Kidney epithelial cell (primary cell): ENCODE results near the gene C5orf22. TPM values are rescaled to one million over a fixed set of nuclear protein-coding genes. Genes with fewer than 3 reads are reported as not detected.
"Not testable (repeated sequence)": the region's sequence is repeated elsewhere in the genome, so short reads cannot be mapped to it uniquely, and the experiment has no call there.

Experiments used
- DNase-seq: peaks from one replicate; pipeline ENCODE4 v3.0.0-alpha.2; 2010; ENCODE audit warnings: low read depth
- H3K27me3 ChIP-seq: 2 replicates; pipeline ENCODE4 v1.6.0; 2011; ENCODE audit warnings: low read length; ENCODE audit not compliant: control insufficient read depth, insufficient read depth
- H3K36me3 ChIP-seq: 2 replicates; pipeline ENCODE4 v1.5.1; 2011; ENCODE audit warnings: low read length; ENCODE audit not compliant: control insufficient read depth, insufficient read depth
- H3K4me3 ChIP-seq: 2 replicates; pipeline ENCODE4 v1.5.1; 2011; ENCODE audit warnings: low read depth, mild to moderate bottlenecking, control low read depth, low read length
- total RNA-seq: library from RNA; depleted of rRNA; stranded (reverse); fragments of >200 nt; gene quantifications from 2 replicates; pipeline ENCODE4 v1.2.3, GENCODE V29; 2015
- TF ChIP-seq, protein P1 (sequence below): IDR thresholded peaks from 2 replicates; pipeline ENCODE4 v1.5.1; 2011; ENCODE audit warnings: mild to moderate bottlenecking, moderate library complexity, low read length, control low read depth, inconsistent platforms; ENCODE audit not compliant: insufficient read depth, poor library complexity, severe bottlenecking

C5orf22 gene
- total RNA-seq, 1 donor from 2014 or later: 23.7 TPM

DNA sequence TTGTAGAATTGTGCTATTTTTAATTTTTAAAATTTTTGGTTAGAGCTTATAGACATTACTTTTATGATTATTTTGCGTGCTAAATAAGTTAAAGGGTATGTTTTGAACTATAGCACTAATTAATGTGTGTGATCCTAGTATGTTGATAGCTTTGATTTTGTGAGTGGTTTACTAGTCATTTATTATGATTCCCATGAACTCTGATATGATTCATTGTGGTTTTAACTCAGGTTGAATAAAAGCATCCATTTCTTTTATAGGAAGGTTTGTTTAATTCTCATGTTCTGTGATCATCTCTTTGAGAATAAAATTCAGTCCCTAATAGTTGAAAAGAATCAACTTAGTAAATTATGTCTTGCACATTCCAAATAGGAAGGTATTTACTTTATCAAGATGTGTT is 22.5 kb downstream of the C5orf22 start:
- TF ChIP-seq, protein P1, sequence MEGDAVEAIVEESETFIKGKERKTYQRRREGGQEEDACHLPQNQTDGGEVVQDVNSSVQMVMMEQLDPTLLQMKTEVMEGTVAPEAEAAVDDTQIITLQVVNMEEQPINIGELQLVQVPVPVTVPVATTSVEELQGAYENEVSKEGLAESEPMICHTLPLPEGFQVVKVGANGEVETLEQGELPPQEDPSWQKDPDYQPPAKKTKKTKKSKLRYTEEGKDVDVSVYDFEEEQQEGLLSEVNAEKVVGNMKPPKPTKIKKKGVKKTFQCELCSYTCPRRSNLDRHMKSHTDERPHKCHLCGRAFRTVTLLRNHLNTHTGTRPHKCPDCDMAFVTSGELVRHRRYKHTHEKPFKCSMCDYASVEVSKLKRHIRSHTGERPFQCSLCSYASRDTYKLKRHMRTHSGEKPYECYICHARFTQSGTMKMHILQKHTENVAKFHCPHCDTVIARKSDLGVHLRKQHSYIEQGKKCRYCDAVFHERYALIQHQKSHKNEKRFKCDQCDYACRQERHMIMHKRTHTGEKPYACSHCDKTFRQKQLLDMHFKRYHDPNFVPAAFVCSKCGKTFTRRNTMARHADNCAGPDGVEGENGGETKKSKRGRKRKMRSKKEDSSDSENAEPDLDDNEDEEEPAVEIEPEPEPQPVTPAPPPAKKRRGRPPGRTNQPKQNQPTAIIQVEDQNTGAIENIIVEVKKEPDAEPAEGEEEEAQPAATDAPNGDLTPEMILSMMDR: no peak
- no peaks in the 10 kb centered on the region for H3K36me3 ChIP-seq
- H3K27me3 ChIP-seq: no peaks in the 10 kb centered on the region
- H3K4me3 ChIP-seq: no peak overlapping the region
- no peak for DNase-seq

DNA sequence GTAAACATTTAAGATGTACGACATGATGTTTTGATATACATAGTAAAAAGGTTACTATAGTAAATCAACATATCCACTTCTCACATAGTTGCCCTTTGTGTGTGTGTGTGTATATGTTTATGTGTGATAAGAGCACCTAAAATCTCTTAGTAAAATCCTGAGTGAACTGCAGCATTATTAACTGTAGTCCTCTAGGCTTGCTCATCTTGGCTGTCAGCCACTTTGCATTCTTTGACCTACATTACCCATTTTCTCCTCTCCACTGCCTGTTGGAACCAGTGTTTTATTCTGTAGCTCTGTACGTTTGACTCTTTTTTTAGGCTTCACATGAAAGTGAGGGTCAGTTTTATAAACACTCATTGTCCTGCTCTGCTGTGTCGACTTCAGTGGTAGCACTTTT is 24.4 kb downstream of the C5orf22 start:
- no peaks in the 10 kb centered on the region for H3K36me3 ChIP-seq
- H3K4me3 ChIP-seq: no peak overlapping the region
- no peaks in the 10 kb centered on the region for H3K27me3 ChIP-seq
- TF ChIP-seq, protein P1: no peak
- no peak for DNase-seq

DNA sequence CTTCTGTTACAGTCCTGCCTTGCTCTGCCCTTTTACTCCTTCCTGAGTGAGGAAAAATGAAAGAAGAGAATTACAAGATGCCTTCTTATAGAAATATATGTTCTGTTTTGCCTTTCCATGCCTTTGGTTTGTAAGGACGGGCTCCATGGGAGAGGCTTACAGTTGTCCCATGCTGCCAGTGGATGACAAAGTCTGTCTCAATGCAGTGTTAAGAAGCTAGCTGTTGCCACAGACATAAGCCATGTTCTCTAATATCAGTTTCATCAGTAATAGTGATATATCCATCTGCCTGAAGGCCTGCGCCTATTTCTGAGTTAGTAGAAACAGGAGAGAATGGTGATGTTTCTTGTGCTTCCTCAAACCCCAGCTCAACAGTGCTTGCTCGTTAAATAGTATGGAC is 27.8 kb downstream of the C5orf22 start:
- H3K27me3 ChIP-seq: no peaks in the 10 kb centered on the region
- H3K4me3 ChIP-seq: no peak overlapping the region
- TF ChIP-seq, protein P1: no peak
- DNase-seq: no peak
- no peaks in the 10 kb centered on the region for H3K36me3 ChIP-seq

DNA sequence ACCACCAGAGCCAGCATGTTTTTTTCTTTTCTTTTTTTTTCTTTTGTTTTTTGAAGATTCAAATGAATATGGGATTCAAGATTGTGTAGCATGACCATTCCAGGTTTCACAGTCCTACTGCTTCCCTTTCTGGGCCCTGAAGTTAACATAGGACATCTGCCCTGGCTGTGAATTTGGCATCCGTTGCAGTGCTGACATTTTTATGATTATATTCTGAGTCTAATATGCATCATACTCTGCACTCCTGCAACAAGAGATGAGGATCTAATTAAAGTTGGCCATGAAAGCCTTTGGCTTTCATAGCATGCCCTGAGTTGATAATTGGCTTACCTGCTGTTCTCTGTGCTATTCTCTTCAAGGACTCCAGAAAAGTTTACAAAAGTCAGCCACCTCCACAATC is 29.8 kb downstream of the C5orf22 start:
- DNase-seq: no peak
- TF ChIP-seq, protein P1: no peak
- Histone ChIP-seq H3K36me3 (no peaks in the 10 kb centered on the region), H3K27me3 (no peaks in the 10 kb centered on the region), H3K4me3 (no peak overlapping the region)

DNA sequence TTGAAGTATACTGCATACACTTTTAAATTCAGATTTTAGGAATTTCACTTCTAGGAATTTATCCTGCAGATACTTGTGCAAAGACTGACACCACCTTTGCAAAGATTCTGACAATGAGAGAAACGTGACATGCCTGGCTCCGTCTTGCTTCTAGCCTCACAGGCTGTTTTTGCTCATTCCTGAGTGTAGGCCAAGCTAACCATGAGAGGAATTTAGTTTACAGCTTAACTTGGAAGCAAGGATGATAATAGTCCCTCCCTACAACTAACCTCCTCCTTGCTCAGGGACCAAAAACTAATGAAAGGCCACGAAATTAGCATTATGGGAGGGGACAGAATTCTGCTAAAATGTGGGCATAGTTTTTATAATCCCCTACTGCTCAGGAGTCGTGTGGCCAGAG is 31.1 kb downstream of the C5orf22 start:
- no peaks in the 10 kb centered on the region for H3K27me3 ChIP-seq
- no peaks in the 10 kb centered on the region for H3K36me3 ChIP-seq
- H3K4me3 ChIP-seq: no peak overlapping the region
- TF ChIP-seq, protein P1: no peak
- no peak for DNase-seq

DNA sequence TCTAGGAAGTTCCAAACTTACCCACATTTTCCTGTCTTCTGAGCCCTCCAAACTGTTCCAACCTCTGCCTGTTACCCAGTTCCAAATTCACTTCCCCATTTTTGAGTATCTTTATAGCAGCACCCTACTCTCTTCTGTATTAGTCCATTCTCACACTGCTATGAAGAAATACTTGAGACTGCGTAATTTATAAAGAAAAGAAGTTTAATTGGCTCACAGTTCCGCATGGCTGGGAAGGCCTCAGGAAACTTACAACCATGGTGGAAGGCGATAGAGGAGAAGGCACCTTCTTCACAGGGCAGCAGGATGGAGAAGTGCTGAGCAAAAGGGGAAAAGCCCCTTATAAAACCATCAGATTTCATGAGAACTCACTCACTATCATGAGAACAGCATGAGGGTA is 34.3 kb downstream of the C5orf22 start:
- DNase-seq, H3K27me3 ChIP-seq, H3K4me3 ChIP-seq, H3K36me3 ChIP-seq: not testable (repeated sequence)
